Endothelial cell of umbilical vein (primary cell): Measurements from ENCODE around the gene PXMP4. TPM values are rescaled to one million over a fixed set of nuclear protein-coding genes. Genes with fewer than 3 reads are reported as not detected.

ENCODE experiments used
- BruUV-seq: library from RNA; stranded (reverse); fragments of 400-500 nt; replicated peaks from 2 replicates; lab custom pipeline; 2021; lab: Mats Ljungman, UMichigan
- CTCF ChIA-PET: fragments of 300-600, 350-600 bp; sonication (Branson Sonifier 250); formaldehyde crosslinking; loops from one replicate; lab custom pipeline; 2021; ENCODE audit warnings: antibody characterized with exemption, inconsistent platforms; lab: Charles Lee
- POLR2A ChIA-PET: fragments of 300-600, 350-600 bp; sonication (Branson Sonifier 250); formaldehyde crosslinking; loops from one replicate; lab custom pipeline; 2021; ENCODE audit warnings: antibody characterized with exemption, inconsistent platforms; lab: Charles Lee
- DNase-seq: peaks from one replicate; pipeline ENCODE4 v3.0.0-alpha.2; 2011; ENCODE audit warnings: low read depth, low spot score
- FAIRE-seq: peaks from 2 replicates; lab custom pipeline; 2011; peaks lifted over from hg19 to GRCh38; lab: Jason Lieb, UNC
- H2AFZ ChIP-seq: 2 replicates; pipeline ENCODE4 v1.6.0; 2012; ENCODE audit warnings: low read depth, low read length, control low read depth, inconsistent platforms
- H3K27ac ChIP-seq: 2 replicates; pipeline ENCODE4 v1.5.1; 2011; ENCODE audit warnings: low read depth, mild to moderate bottlenecking, control low read depth, low read length, moderate library complexity; ENCODE audit not compliant: insufficient read depth
- H3K27me3 ChIP-seq, 2 experiments: 2 replicates each; pipeline versions ENCODE4 v1.6.0 to v1.6.1; 2011; ENCODE audit warnings: low read length in 2 of 2, mixed read lengths in 1 of 2; ENCODE audit not compliant: control insufficient read depth in 2 of 2, insufficient read depth in 2 of 2
- H3K36me3 ChIP-seq, 2 experiments: 2 replicates in 1 of 2; 3 replicates in 1 of 2; pipeline ENCODE4 v1.5.1; 2011; ENCODE audit warnings: low read length in 2 of 2, mild to moderate bottlenecking in 1 of 2, moderate library complexity in 1 of 2; ENCODE audit not compliant: control insufficient read depth in 2 of 2, insufficient read depth in 2 of 2; ENCODE audit errors: extremely low read depth in 1 of 2
- H3K4me1 ChIP-seq: 3 replicates; pipeline ENCODE4 v1.5.1; 2011; ENCODE audit warnings: mild to moderate bottlenecking, low read length; ENCODE audit not compliant: control insufficient read depth, insufficient read depth; ENCODE audit errors: extremely low read depth
- H3K4me2 ChIP-seq: 2 replicates; pipeline ENCODE4 v1.6.1; 2011; ENCODE audit warnings: low read length, control low read depth, mixed read lengths; ENCODE audit not compliant: insufficient read depth
- H3K4me3 ChIP-seq, 3 experiments: fragments of 200-600 bp in 1 of 3; sonication (generic), shearing (Covaris generic) in 1 of 3; replicated peaks in 1 of 3; 2 replicates each; pipeline ENCODE4 v1.5.1; 2011 to 2016; ENCODE audit warnings: control low read depth in 3 of 3, low read length in 3 of 3, mild to moderate bottlenecking in 2 of 3, inconsistent platforms in 1 of 3, low read depth in 1 of 3, moderate library complexity in 1 of 3; ENCODE audit not compliant: insufficient read depth in 1 of 3
- H3K79me2 ChIP-seq: 2 replicates; pipeline ENCODE4 v1.6.0; 2012; ENCODE audit warnings: low read length, inconsistent platforms; ENCODE audit not compliant: control insufficient read depth, insufficient read depth
- H3K9ac ChIP-seq: replicated peaks from 2 replicates; pipeline ENCODE3; 2011; ENCODE audit warnings: low read length, control low read depth; ENCODE audit not compliant: insufficient read depth; ENCODE audit errors: extremely low read depth
- H3K9me1 ChIP-seq: replicated peaks from 3 replicates; pipeline ENCODE4 v1.6.0; 2011; ENCODE audit warnings: mild to moderate bottlenecking, low read length; ENCODE audit not compliant: control insufficient read depth, insufficient read depth; ENCODE audit errors: extremely low read depth
- H3K9me3 ChIP-seq: replicated peaks from 2 replicates; pipeline ENCODE4 v1.5.1; 2012; ENCODE audit warnings: low read length, inconsistent platforms; ENCODE audit not compliant: control insufficient read depth, insufficient read depth
- H4K20me1 ChIP-seq: replicated peaks from 2 replicates; pipeline ENCODE3; 2011; ENCODE audit warnings: mild to moderate bottlenecking, low read length; ENCODE audit not compliant: control insufficient read depth, insufficient read depth; ENCODE audit errors: extremely low read depth
- EZH2 ChIP-seq: IDR thresholded peaks from 2 replicates; pipeline ENCODE4 v1.6.1; 2012; ENCODE audit warnings: borderline replicate concordance, low read depth, mild to moderate bottlenecking, moderate library complexity, low read length, inconsistent platforms; ENCODE audit not compliant: severe bottlenecking
- FOS ChIP-seq: IDR thresholded peaks from 2 replicates; pipeline ENCODE4 v1.6.1; 2011; ENCODE audit warnings: mild to moderate bottlenecking, low read length, moderate library complexity, borderline replicate concordance; ENCODE audit not compliant: insufficient read depth
- GATA2 ChIP-seq: IDR thresholded peaks from 2 replicates; pipeline ENCODE4 v1.7.0; 2011; ENCODE audit warnings: low read depth, mild to moderate bottlenecking, moderate library complexity, mixed read lengths, low read length; ENCODE audit not compliant: insufficient read length, insufficient read depth
- JUN ChIP-seq: IDR thresholded peaks from 2 replicates; pipeline ENCODE4 v1.6.1; 2011; ENCODE audit warnings: borderline replicate concordance, low read depth; ENCODE audit not compliant: insufficient read length, insufficient read depth
- MYC ChIP-seq: IDR thresholded peaks from one replicate; pipeline ENCODE4 v1.6.1; 2011; ENCODE audit warnings: mild to moderate bottlenecking, low read depth, low read length
- POLR2A ChIP-seq: IDR thresholded peaks from 2 replicates; pipeline ENCODE4 v1.6.1; 2012; ENCODE audit warnings: low read depth, mild to moderate bottlenecking, control low read depth, low read length
- POLR2AphosphoS5 ChIP-seq: IDR thresholded peaks from 2 replicates; pipeline ENCODE4 v1.6.1; 2012; ENCODE audit warnings: low read depth, mild to moderate bottlenecking, control low read depth, low read length, moderate library complexity; ENCODE audit not compliant: insufficient read depth
- dilution Hi-C: fragments of 300-500 bp; cut with MboI; formaldehyde crosslinking; loops from one replicate; pipeline ENCODE4 v1.15.0; 2019; ENCODE audit warnings: low sequenced_read_pairs; ENCODE audit not compliant: extremely low pct_ligation_motif_present
- intact Hi-C: fragments of 100-400 bp; cut with micrococcal nuclease; formaldehyde crosslinking; loops from one replicate; pipeline ENCODE4 v1.10.0; 2022
- polyA plus RNA-seq, 4 experiments: library from polyadenylated mRNA; depleted of rRNA in 3 of 4; stranded (reverse) in 3 of 4; unstranded in 1 of 4; fragments of >200 nt; gene quantifications; 2 replicates each; pipeline versions ENCODE4 v1.2.1 to v1.2.3, GENCODE V29; 2011 to 2012; ENCODE audit warnings: missing spikeins in 1 of 4
- total RNA-seq: library from RNA; stranded (reverse); gene quantifications from 2 replicates; pipeline ENCODE4 v1.2.3, GENCODE V29; 2021
- TF ChIP-seq, protein P1 (sequence below), 2 donors: IDR thresholded peaks; 1 replicate in 1 of 2; 2 replicates in 1 of 2; pipeline ENCODE4 v1.5.1; 2011; ENCODE audit warnings: low read length in 2 of 2, mild to moderate bottlenecking in 2 of 2, moderate library complexity in 2 of 2, control low read depth in 1 of 2, inconsistent platforms in 1 of 2, low read depth in 1 of 2; ENCODE audit not compliant: insufficient read depth in 1 of 2; ENCODE audit errors: extremely low read depth in 1 of 2
- TF ChIP-seq, protein P2 (sequence below): IDR thresholded peaks from 2 replicates; pipeline ENCODE4 v1.6.1; 2011; ENCODE audit not compliant: insufficient read depth, insufficient read length

Gene PXMP4
- total and polyA plus RNA-seq, 2 donors (not counting 3 experiments of a cell fraction or from before 2014, with no cell fraction given): 6.9 to 8.5 TPM

DNA sequence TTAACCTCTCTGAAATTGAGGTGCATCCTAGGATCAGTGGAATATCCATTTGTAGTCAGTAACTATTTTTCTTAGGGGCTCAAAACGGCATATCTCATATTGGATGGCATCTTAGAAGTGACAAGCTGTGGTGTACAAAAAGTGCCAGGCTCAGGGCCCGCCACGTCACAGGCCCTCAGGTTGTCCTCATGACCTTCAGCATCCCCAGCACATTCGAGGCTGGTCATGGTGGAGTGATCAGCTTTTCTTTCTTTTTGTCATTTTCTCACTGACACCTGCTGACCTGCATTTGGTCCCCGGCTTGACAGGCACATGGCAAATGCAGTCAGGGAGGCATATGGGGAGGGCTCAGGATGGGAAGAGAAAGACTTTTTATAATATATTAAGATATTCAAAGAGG, 26.8 kb downstream of the PXMP4 start:
- Histone ChIP-seq H3K79me2 (no peaks in the 10 kb centered on the region), H3K9me3 (no peaks in the 10 kb centered on the region), H4K20me1 (no peaks in the 10 kb centered on the region), H3K4me3 (no peak overlapping the region), H3K9ac (no peak overlapping the region), H3K27ac (no peak overlapping the region), H2AFZ (no peak overlapping the region), H3K9me1 (no peaks in the 10 kb centered on the region), H3K36me3 (no peaks in the 10 kb centered on the region), H3K27me3 (no peaks in the 10 kb centered on the region), H3K4me1 (peaks cover 11% of the 10 kb centered on the region), H3K4me2 (no peak overlapping the region)
- CTCF ChIA-PET: interaction anchor here (0.7 to 2.1 kb wide), 2 partner anchors 11 to 39 kb away, joined by 3 to 4 read pairs; no protein-coding TSS in a partner anchor
- POLR2A ChIA-PET: no interaction called here
- TF ChIP-seq GATA2 (no peak), JUN (no peak), MYC (no peak), EZH2 (no peak), POLR2A (no peak), POLR2AphosphoS5 (no peak), FOS (no peak)
- TF ChIP-seq, protein P1, sequence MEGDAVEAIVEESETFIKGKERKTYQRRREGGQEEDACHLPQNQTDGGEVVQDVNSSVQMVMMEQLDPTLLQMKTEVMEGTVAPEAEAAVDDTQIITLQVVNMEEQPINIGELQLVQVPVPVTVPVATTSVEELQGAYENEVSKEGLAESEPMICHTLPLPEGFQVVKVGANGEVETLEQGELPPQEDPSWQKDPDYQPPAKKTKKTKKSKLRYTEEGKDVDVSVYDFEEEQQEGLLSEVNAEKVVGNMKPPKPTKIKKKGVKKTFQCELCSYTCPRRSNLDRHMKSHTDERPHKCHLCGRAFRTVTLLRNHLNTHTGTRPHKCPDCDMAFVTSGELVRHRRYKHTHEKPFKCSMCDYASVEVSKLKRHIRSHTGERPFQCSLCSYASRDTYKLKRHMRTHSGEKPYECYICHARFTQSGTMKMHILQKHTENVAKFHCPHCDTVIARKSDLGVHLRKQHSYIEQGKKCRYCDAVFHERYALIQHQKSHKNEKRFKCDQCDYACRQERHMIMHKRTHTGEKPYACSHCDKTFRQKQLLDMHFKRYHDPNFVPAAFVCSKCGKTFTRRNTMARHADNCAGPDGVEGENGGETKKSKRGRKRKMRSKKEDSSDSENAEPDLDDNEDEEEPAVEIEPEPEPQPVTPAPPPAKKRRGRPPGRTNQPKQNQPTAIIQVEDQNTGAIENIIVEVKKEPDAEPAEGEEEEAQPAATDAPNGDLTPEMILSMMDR (IDR thresholded peaks at IDR 0.05; ENCODE audit: extremely low read depth in 1 of 2, insufficient read depth in 1 of 2, low read depth in 1 of 2, low read length in 2 of 2): no peak
- TF ChIP-seq, protein P2, sequence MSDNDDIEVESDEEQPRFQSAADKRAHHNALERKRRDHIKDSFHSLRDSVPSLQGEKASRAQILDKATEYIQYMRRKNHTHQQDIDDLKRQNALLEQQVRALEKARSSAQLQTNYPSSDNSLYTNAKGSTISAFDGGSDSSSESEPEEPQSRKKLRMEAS: no peak
- intact Hi-C loops (no loop called here), dilution Hi-C loops (no loop called here)
- DNase-seq: no peak
- FAIRE-seq: no peak
- BruUV-seq: no TSS peak
